ENCODE data around the gene RSAD2.
"Not testable (repeated sequence)": the region's sequence is repeated elsewhere in the genome, so short reads cannot be mapped to it uniquely, and the experiment has no call there.

Gene RSAD2, protein sequence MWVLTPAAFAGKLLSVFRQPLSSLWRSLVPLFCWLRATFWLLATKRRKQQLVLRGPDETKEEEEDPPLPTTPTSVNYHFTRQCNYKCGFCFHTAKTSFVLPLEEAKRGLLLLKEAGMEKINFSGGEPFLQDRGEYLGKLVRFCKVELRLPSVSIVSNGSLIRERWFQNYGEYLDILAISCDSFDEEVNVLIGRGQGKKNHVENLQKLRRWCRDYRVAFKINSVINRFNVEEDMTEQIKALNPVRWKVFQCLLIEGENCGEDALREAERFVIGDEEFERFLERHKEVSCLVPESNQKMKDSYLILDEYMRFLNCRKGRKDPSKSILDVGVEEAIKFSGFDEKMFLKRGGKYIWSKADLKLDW

DNA sequence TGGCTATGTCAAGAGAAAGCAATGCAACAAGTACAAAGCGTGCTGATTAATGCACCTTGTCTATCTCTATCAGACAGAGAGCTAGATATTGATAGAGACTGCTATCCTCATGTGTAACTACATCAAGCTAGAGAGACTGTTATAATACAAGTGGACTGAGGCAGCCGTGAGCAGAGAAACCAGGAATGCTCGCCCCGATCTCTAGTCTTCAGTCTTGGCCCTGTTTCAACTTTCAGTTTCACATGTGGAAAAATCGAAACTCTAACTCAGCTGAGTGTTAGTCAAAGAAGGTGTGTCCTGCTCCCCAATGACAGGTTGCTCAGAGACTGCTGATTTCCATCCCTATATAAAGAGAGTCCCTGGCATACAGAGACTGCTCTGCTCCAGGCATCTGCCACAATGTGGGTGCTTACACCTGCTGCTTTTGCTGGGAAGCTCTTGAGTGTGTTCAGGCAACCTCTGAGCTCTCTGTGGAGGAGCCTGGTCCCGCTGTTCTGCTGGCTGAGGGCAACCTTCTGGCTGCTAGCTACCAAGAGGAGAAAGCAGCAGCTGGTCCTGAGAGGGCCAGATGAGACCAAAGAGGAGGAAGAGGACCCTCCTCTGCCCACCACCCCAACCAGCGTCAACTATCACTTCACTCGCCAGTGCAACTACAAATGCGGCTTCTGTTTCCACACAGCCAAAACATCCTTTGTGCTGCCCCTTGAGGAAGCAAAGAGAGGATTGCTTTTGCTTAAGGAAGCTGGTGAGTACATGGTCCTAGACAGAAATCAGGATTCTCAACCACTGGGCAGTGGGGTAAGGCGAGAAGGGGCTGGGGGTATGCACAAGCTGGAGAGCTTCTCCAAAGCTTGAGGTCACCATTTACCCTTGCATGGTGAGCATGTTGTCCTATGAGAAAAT, at the start of gene RSAD2:
RSAD2 (plus strand) TSS at position 376 of the 903 bp plus-strand sequence; CDS start at position 400, 24 bp downstream.
- DNase-seq (ENCODE audit: low spot score), result peak; percentile 60

DNA sequence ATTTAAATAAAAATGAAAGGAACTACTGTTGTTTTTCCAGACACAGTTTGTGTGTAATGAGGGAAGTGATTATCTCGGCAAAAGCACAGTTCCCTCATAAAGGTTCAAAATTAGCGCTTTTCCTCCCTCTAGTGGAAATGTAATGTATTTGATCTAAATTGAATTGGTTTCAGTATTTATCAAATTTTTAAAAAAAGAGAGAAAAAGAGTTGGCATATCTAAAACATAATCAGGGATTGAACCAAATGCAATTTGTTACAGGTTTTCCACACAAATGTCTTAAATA, 49.3 kb upstream of the RSAD2 start:
- no peak for DNase-seq (ENCODE audit: low spot score)

DNA sequence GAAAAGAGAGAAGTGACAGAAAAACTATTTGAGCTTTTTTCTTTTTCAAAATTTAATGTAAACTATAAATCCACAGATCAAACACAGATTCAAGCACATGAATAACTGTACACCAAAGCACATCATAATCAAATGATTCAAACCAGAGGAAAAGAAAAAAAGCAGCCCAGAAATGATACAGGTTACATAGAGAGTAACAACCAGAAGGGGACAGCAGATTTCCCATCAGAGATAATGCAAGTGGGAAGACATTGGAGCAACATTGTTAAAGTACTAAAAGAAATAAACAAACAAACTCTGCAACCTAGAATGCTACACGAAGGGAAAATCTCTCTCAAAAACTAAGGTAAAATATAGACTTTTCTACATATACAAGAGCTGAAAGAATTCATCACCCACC, 46.3 kb upstream of the RSAD2 start:
- DNase-seq (ENCODE audit: low spot score), result no peak

DNA sequence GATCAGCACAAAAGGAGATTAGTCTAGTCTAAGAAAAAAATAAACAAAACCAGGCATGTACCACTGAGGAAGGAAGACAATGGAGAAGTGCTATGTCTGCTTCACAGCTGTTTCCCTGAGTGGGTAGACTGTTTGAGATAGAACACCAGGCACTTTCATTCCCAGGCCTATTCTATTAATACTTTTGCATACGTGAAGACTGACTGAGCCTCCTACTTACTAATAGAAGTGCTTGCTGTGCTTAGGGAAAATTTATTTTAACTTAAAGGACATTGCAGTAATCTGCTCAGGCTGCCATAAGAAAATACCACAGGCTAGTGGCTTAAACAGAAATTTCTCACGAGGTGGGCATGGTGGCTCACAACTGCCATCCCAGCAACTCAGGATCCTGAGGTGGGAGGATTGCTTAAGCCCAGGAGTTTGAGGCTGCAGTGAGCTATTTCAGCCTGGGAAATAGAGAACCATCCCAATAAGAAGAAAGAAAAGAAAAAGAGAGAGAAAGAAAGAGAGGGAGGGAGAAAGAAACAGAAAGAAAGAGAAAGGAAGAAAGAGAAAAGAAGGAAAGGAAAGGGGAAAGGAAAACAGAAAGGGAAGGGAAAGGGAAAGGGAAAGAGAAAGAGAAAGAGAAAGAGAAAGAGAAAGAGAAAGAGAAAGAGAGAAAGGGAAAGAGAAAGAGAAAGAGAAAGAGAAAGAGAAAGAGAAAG, 44.8 kb upstream of the RSAD2 start:
- no peak for DNase-seq (ENCODE audit: low spot score)

DNA sequence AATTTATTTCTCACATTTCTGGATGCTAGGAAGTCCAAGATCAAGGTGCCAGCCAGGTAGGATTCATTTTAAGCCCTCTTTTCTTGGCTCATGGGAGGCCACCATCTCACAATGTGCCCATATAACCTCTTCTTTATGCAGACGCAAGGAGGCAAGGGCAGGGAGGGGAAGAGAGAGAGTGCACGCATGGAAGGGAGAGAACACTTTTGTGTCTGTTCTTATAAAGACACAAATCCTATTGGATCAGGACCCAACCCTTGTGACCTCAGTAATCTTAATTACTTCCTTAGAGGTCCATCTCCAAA, 44.3 kb upstream of the RSAD2 start:
- no peak for DNase-seq (ENCODE audit: low spot score)

DNA sequence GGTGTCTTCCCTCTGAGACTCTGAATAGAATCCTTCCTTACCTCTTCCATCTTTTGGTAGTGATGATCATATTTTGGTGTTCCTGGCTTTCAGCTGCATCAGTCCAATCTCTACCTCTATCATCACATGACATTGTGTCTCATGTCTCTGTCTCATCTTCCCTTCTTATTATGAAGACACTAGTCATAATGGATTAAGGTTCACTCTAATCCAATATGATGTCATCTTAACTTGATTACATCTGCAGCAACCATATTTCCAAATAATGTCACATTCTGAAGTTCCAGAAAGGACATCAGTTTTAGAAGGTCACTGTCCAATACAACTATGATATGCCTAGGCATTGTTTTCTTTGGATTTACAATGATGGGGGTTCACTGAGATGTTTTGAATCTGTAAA, 43.4 kb upstream of the RSAD2 start:
- no peak for DNase-seq (ENCODE audit: low spot score)

DNA sequence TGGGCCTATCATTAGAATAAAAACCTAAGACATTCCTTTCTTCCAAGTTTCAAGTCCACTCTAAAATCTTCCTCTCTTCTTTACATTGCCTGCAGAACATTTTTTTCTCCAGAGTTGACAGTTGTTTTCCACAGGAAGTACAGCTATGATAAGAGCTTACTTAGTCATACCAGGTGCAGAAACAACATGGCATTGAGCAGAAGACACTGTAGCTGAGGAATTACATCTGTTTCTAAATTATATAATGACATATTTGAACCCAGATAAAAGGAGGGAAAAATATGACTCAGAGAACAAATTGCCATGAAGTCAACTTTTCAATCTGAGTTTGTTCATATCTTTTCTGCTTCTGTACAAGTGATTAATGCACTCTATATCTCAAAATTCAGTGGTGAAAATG, 42.1 kb upstream of the RSAD2 start:
- DNase-seq (ENCODE audit: low spot score), result no peak

DNA sequence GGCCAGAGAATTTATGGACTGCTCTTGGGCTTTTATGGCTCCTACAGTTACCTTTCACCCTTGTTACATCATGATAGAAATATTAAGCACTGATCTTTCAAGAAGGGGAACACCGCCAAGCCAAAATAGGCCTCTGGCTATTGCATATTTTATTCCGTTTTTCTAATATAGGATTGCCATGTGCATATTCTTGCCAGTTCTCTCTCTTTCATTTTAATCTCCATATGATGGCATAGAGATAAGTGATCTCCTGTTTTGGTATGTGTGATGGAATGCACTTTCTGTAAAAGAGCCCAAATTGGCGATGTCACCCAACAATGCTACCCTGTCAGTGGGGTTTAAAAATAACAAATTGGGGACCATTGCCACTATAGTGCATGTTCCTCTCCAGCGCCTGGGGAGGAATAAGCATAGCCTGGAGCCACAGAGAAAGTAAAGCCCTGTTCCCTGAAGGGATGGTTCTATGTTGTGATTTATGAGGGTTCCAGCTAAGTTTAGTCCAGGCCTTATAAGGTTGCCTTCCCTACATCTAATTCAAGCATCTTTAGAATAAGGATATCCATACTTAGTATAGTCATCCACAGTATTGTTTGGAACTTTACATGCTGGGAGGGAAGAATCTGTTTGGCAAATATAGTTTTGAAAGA, 38.8 kb upstream of the RSAD2 start:
- DNase-seq (ENCODE audit: low spot score), result no peak

DNA sequence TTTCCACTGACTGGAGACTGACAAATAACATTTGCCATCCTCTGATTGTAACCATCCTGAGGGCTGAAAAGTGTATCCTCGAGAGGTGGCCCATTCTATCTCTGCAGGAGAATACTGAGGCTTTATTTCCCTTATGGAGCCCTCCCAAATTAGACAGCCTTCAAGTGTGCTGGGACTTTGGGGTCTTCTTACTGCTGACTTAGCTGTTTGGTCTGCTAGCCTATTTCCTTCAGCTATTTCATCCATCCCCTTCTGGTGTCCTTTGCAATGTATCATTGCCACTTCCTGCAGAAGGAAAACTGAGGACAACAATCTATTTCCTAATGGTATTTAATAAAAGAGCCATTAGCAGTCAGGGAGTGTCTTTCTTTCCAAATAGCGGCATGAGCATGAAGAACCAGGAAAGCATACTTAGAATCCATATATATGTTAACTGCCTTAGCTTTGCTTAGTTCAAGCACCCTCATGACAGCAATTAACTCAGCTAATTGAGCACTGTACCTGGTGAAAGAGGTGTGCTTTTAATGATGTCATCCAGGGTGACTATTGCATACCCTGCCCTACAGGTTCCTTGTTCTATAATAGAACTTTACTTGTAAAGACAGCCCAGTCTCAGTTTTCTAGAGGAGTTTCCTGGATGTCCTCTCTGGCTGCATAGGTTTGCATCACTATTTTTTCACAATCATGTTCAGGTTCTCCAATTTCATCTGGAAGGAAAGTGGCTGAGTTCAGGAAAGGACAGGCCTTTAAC, 35.9 kb upstream of the RSAD2 start:
- no peak for DNase-seq (ENCODE audit: low spot score)

DNA sequence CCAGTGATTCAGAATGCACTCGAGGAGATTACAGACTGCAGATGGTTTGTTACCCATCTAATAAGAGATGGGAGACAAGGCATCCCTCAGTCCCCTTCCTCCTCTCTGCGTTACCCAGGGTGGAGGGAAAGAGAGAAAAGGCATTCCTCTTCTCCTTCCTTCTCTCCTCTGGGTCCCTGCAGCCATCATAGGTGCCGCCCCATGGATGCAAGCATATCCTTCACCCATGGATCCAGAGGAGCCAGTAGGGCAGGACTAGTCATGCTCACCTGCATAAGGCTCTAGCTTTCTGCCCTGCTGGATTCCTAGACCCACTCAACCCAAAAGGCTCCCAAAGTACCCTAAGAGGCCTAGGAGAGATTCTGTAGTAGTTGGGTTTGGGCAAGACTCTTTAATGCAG, 32.3 kb upstream of the RSAD2 start:
- DNase-seq (ENCODE audit: low spot score), result peak; percentile 3

DNA sequence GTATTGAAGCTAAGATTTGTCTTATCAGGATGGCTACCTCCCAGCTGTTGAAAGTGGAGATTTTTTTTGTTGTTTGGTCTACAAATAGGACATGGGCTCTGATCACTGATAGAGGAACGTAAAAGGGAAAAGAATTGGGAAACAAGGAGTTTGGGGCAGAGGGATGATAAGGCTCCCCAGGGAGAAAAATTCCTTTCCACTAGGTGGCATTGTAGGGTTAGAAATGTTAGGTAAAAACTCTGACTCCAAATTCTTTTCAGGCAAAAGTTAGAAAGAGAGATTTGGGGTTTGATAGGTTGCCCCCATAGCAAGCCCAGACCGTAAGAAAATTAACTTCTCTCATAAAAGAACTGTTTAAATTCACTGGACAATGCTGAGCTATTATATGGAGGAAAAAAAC, 31.7 kb upstream of the RSAD2 start:
- DNase-seq (ENCODE audit: low spot score), result no peak

DNA sequence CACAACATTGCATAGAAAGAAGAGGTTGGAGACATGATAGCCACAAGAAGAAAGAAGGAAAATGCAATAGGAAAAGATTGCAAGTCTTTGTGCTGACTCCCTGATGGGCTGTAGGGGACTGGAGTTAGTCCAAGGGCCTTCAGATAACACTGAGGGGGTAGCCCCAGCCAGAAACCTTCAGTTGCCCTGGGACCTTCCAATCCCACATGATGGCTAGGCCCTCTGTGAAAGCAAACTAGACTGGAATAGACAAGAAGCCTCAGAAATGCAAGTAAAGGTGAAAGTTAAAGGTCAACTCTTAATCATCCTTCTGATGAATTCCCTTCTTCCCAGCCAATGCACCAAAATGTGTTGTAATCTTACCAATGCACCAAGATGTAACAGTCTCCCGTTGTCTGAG, 31.0 kb upstream of the RSAD2 start:
- no peak for DNase-seq (ENCODE audit: low spot score)

DNA sequence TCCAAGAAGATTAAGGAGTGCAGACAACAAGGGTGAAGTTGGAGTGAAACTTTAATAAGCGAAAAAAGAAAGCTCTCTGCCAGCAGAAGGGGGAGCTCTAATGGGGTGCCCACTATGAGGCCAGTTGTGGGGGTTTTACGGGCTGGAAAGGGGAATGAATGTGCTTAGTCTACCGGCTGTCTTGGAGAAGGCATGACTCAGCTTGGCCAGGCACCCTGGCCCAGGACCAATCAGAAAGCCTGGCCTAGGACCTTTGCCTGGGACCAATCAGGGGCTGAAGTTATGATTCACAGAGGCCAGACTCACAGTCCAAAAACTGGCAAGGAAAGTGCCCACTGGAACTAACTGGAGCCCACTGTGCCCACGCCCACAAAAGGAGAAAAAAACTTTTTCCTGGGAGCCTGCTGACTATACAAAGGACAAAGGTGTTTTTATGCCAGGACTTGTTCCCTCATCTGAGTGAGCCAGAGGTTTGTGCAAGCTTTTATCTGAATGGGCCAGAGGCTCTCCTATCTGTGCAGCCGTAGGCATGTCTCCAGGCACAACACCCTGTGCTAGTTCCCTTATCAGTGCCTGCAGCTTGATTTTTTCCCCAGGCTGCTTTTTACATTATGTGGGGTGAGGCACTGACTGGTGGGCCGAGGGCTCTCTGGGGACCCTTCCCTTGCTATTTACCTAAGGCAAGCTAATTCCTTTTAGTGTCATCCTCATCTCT, 30.5 kb upstream of the RSAD2 start:
- no peak for DNase-seq (ENCODE audit: low spot score)

DNA sequence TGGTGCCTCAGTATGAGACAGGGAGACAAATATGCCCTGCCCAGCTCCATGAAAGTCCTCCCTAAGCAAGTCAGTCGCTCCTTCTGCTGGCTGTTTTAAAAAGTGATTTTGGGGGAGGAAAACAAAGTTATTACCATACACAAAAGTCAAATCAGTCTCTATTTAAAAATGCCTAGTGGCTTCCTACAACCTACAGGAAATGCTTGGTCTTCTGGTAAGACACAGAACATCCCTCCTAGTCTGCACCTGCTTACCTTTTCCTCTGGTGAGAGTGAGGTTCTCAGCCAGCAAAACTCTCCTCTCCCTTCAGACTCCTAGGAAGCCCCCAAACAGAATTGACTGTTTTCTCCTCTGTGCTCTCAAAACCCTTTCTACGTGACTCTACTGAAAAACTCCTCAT, 25.4 kb upstream of the RSAD2 start:
- DNase-seq (ENCODE audit: low spot score), result no peak

DNA sequence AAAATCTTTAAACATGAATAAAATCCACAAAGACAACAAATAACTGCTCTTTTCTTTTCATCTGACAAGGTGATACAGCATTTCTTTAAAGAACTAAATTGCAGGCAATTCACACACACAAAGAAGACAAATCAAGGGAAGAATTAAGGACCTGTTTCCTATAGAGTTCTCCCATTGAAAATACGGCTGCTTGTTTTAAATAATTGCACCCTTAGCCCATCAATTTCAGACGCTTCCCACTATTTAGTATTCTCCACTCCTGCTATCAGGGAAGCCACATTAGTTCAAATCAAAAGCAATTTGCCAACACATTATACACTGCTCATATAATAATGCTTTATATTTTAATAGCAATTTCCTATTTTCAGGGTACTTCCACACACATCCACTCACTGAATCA, 23.2 kb upstream of the RSAD2 start:
- no peak for DNase-seq (ENCODE audit: low spot score)

DNA sequence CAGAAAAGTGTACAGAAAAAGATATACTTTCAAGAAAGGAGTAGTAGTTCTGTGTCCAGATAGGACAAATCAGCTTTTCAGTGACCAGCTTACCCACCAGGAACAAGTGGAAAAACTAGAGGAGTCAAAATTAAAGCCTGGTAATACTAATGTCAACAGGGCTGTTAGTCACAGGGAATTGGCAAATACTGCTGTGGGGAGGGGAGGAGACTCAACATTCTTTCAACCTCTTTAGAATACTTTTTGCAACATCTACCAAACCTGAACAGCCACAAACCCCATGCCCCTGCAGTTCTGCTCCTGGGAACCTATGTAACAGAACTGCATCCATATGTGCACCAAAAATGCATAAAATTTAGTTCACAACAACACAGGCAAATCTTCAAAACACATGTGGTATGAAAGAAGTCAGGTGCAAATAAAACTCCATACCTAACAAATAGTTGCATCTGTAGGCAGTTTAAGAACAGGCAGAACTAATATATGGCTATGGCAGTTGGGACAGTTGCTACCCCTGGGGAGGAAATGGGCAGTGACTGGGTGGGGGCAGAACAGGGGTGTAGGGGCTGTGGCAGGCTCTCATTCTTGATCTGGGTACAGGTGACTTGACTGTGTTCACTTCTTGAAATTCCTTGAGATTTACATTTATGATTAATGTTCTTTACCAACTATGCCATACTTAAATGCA, 21.6 kb upstream of the RSAD2 start:
- no peak for DNase-seq (ENCODE audit: low spot score)

DNA sequence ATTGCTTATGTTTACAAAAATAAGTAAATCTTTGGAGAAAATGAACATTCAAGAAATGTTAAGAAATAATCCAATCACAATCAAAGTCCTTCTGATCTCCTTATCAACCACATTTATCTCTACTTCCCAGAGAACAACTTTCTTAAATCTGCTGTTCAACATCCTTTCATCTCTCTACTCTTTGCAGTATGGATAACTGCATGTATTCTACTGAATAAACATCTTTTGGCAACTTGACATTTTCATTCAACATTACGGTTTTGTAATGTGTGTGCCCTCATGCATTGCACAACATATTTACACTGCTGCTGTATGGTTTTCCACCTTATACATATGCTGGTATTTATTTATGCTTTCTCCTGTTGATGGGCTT, 21.0 kb upstream of the RSAD2 start:
- DNase-seq (ENCODE audit: low spot score), result no peak

DNA sequence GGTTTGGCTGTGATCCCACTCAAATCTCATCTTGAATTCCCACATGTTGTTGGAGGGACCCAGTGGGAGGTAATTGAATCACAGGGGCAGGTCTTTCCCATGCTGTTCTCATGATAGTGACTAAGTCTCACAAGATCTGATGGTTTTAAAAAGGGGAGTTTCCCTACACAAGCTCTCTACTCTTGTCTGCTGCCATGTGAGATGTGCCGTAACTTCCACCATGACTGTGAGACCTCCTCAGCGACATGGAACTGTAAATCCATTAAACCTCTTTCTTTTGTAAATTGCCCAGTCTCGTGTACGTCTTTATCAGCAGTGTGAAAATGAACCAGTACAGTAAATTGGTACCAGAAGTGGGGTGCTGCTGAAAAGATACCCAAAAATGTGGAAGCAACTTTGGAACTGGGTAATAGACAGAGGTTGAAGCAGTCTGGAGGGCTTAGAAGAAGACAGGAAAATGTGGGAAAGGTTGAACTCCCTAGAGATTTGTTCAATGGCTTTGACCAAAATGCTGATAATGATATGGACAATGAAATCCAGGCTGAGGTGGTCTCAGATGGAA, 19.0 kb upstream of the RSAD2 start:
- not testable (repeated sequence) for DNase-seq (ENCODE audit: low spot score)

DNA sequence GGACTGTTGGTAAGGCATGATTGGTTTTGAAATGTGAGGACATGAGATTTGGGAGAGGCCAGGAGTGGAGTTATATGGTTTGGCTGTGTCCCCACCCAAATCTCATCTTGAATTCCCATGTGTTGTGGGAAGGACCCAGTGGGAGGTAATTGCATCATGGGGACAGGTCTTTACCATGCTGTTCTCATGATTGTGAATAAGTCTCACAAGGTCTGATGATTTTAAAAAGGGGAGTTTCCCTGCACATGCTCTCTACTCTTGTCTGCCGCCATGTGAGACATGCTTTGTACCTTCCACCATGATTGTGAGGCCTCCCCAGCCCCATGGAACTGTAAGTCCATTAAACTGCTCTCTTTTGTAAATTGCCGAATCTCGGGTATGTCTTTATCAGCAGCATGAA, 17.3 kb upstream of the RSAD2 start:
- no peak for DNase-seq (ENCODE audit: low spot score)

DNA sequence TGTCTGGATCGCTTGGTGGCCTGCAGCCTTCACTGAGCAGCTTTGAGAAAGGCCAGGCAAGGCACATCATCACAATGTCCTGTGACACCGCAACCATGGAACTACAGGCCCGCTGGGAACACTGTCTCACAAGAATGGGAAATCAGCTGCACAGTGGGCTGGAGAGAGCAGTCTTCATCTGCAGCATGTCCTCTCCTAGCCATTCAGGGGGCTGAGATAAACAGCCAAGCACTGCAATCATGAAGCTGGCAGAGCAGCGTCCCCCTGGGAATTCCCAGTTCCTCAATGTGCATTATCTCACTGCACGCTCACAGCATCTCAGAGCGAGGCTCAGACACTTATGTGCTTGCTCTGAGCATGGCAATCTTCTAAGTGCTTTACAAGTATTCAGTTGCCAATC, 13.8 kb upstream of the RSAD2 start:
- DNase-seq (ENCODE audit: low spot score), result no peak
